AG20443 (cell line): Measurements from ENCODE around the gene SAPCD2.

Experiments used
- DNase-seq: peaks from one replicate; pipeline ENCODE4 v3.0.0; 2012; ENCODE audit warnings: low spot score, mixed read lengths

SAPCD2 gene

GRCh38 chr9:137017071-137017470 is 53.3 kb downstream of the SAPCD2 start:
- DNase-seq: no peak

- DNase-seq: no peak
Measured at GRCh38 chr9:137016436-137016835, 53.9 kb downstream of the SAPCD2 start.

GRCh38 chr9:137015976-137016375 is 54.4 kb downstream of the SAPCD2 start:
- DNase-seq: no peak

- no peak for DNase-seq
Measured at GRCh38 chr9:137015540-137015930, 54.8 kb downstream of the SAPCD2 start.

- DNase-seq: no peak
Measured at GRCh38 chr9:137014776-137015539, 55.4 kb downstream of the SAPCD2 start.

- DNase-seq: no peak
Measured at GRCh38 chr9:137014166-137014565, 56.2 kb downstream of the SAPCD2 start.

- DNase-seq: no peak
Measured at GRCh38 chr9:137013571-137013940, 56.8 kb downstream of the SAPCD2 start.

- no peak for DNase-seq
Measured at GRCh38 chr9:137012694-137013570, 57.4 kb downstream of the SAPCD2 start.
